NCI-H526 (cell line): Measurements from ENCODE around the gene KIAA1671.
"Not testable (repeated sequence)": the region's sequence is repeated elsewhere in the genome, so short reads cannot be mapped to it uniquely, and the experiment has no call there.

Source experiments
- DNase-seq, 2 experiments: peaks; one replicate each; lab custom pipeline; 2025; lab: John Stamatoyannopoulos, UW

Gene KIAA1671

DNA sequence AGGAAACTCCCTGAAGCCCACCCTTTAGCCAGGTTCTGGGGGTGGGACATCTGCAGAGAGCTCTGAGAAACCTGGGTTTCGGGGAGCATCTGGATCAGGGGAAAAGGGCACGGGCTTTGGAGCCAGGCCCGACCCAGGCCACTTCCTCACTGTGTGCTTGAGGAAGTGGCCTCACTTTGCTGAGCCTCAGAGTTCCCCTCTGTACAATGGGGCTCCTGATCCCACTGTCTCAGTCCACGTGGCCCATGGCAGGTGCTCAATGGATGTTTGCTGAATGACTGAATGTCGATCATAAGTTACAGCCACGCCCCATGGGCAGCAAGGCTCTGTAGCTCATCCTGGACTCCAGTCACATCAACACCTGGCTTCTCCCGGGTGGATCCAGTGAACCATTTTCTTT is 248.5 kb downstream of the KIAA1671 start:
- no peak for DNase-seq

GRCh38 chr22:25201557-25202273 is 249.2 kb downstream of the KIAA1671 start:
- no peak for DNase-seq

GRCh38 chr22:25202290-25202921 is 249.9 kb downstream of the KIAA1671 start:
- peak; percentile 27 to 65 for DNase-seq

GRCh38 chr22:25203082-25203481 is 250.6 kb downstream of the KIAA1671 start:
- DNase-seq: no peak

DNA sequence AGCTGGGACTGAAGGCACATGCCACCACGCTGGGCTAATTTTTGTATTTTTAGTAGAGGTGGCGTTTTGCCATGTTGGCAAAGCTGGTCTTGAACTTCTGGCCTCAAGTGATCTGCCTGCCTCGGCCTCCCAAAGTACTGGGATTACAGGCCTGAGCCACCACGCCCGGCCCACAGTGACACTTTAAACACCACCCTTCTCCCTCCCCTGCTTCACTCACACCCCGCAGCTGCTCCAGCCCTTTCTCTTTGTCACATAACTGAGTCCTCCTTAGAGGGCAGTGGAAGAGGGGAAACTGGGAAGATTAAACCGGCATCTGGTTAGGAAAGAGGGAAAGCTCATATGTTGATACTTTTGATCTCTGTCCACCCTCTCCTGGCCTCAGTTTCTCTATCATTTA is 252.0 kb downstream of the KIAA1671 start:
- DNase-seq: not testable (repeated sequence)

DNA sequence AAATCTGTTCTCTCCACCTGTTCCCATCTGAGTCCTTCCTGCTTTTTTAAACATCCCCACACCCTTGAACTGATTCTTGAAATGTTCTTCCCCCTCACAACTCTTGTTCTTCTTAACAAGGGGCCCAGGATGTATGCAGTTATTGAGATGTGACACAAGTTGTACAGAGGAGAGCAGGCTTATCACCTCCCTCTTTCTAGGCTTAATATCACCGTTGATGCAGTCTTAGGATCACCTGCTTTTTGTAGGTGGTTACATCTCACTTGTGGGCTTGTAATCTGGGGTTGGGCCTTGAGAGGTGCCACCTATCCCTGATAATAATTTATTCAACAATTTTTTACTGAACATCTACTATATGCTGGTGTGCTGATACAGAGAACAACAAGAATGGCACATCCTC is 253.3 kb downstream of the KIAA1671 start:
- no peak for DNase-seq

DNA sequence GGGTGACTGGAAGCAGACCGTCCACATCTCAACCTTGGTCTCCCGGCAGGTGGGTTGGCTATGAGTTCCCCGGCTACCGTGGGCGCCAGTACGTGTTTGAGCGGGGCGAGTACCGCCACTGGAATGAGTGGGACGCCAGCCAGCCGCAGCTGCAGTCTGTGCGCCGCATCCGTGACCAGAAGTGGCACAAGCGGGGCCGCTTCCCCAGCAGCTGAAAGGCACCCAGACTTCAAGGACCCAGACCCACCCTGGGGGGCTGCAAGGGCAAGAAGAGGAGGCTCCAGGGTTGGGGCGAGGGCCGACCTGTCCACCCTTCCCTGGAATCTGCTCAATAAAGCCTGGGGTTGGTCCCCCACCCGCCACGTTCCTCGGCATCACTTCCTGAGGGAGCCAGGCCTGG is 254.5 kb downstream of the KIAA1671 start:
- DNase-seq: no peak

- no peak for DNase-seq
Observed at GRCh38 chr22:25207553-25208157, 255.1 kb downstream of the KIAA1671 start.

DNA sequence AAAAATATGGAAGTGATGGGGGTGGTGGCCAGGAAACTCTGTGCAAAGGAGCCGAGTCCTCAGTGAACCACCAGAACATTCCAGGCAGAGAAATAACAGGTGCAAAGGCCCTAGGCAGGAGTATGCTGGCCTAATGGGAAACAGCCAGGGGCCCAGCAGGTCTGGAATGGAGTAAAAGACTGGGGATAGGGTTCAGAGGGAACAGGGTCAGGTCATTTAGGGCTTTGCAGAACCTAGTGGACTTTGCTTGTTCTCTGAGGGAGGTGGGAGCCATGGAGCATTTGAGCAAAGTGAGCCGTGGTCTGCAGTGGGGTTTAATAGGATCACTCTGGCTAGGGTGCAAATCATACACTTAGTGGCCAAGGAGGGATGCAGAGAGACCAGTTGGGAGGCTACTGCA is 255.8 kb downstream of the KIAA1671 start:
- no peak for DNase-seq

GRCh38 chr22:25208743-25209505 is 256.4 kb downstream of the KIAA1671 start:
- no peak for DNase-seq

DNA sequence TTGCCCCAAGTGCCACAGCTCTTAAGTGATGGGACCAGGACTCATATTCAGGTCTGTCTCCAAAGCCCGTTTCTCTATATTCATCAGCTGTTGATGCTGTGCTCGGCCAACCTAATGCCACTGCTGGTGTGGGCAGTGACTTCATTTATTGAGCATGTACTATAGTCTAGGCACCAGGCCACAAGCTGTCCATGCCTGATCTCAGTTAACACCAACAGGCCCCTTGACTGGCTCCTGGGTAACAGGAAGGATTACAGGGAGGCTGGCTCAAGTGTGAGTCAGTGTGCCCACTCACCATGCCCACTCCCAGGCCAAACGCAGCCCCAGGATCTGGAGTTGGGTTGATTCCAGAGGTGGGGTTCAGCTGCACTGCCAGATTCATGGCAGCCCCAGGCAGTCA is 258.3 kb downstream of the KIAA1671 start:
- DNase-seq: no peak

DNA sequence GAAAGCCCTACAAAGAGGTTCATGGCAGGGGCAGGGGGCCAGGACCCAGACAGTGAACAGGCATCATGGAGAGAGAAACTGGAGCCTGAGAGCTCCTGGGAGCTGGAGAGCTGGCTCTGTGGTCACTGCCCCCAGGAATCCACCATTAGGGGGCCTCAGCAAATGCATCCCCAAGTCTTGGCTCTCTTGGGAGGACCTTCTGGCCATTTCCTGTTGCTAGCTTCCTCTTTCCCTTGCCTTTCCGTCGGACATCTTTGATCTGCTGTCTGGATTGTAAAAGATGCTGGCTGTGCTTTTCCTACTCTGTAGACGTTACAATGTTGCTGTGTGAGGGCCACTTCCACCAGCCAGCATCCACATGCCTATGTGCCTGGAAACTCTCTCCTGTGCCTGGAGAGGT is 259.8 kb downstream of the KIAA1671 start:
- no peak for DNase-seq

- no peak for DNase-seq
Observed at GRCh38 chr22:25213221-25213620, 260.7 kb downstream of the KIAA1671 start.

DNA sequence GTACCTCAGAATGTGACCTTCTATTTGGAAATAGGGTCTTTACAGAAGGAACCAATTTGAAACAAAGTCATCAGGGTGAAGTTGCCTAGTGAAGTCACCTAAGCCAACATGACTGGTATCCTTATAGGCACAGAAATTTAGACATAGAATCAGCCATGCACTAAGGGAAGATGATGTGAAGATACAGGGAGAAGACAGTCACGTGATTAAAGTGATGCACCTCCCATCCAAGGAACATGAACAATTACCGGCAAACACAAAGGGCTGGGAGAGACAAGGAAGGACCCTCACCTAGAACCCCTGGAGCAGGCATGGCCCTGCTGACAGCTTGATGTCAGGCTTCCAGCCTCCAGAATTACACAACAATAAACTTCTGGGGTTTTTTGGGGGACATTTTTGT is 263.7 kb downstream of the KIAA1671 start:
- no peak for DNase-seq

GRCh38 chr22:25219211-25219689 is 266.7 kb downstream of the KIAA1671 start, which contains the start of gene CRYBB2:
CRYBB2 (plus strand) TSS chr22:25219639; CDS start chr22:25221430, 1,791 bp downstream.
- DNase-seq: no peak

DNA sequence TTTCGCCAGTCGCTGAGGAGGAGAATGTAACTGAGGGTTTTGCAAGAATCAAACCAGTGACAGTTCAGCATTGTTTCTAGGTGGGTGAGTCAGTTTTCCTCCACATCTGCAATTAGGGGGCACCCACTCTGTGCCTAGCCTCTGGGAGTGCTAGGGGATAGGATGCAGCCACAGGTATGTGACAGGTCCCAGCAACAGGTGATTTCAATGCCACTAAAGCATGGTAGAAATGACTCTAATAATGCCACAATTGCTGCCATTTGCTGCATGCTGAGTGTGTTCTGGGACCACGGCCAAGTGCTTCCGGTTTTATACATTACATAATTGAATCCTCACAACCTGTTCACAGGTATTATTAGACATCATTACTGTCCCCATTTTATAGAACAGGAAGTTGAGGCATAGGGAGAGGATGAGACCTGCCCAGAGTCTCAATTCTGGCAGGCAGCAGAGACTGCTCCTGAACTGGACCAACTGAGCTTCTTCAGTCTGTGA is 267.5 kb downstream of the KIAA1671 start:
- DNase-seq: no peak

- DNase-seq: no peak
Observed at GRCh38 chr22:25221790-25222189, 269.3 kb downstream of the KIAA1671 start.

GRCh38 chr22:25223269-25223850 is 270.8 kb downstream of the KIAA1671 start:
- no peak for DNase-seq

GRCh38 chr22:25228822-25229221 is 276.3 kb downstream of the KIAA1671 start:
- no peak for DNase-seq

DNA sequence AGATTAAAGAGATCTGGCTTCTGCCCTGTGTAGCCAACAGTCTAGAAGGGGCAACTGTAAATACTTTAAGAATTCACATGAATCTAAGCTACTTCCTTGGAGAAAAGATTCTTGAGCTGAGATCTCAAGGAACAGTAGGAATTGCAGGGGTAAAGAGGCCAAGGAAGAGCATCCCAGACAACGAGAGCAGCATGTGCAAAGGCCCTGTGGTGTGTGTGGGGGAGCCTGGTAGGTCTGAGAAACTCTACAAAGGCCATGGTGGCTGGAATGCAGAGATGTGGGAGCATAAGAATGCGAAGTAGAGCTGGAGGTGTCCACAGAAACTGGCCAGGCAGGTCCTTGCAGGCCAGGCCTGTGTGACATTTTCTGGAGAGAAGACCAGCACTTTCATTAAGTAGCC is 278.2 kb downstream of the KIAA1671 start:
- DNase-seq: not testable (repeated sequence)

DNA sequence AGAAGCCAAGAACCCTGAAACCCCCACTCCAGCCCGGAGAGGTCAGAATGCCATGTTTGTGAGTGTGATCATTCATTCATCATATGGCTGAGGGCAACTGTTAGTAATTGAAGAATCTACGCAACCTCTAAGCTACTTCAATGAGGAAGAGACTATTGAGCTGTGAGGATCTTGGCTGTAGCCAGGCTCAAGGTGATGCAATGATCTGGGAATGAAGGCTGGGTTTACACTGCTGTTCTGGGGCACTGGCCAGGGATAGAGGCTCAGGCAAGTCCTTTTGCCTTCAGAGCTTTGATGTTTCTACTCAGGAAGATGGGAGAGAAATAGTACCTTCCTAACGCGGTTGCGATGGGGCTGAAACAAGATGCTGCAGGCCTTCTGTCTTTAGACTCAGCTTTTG is 279.8 kb downstream of the KIAA1671 start:
- no peak for DNase-seq

DNA sequence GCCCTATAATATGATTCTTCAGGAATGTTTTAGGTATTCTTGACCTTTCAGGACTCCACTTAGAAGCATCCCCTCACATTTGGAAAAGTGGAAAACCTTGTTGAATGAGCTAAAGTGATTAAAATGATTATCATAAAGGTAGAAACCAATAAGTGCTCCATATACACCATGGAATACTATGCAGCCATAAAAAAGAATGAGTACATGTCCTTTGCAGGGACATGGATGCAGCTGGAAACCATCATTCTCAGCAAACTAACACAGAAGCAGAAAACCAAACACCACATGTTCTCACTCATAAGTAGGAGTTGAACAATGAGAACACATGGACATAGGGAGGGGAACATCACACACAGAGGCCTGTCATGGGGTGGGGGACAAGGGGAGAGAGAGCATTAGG is 281.2 kb downstream of the KIAA1671 start:
- not testable (repeated sequence) for DNase-seq
